H1 (cell line): ENCODE measurements around the gene SBF2. TPM values are rescaled to one million over a fixed set of nuclear protein-coding genes. Genes with fewer than 3 reads are reported as not detected.

ENCODE experiments used
- CTCF ChIA-PET: fragments of 300-600 bp; sonication (Branson Sonifier 250); formaldehyde crosslinking; loops from one replicate; lab custom pipeline; 2021; ENCODE audit not compliant: partially characterized antibody; lab: Charles Lee
- POLR2A ChIA-PET: fragments of 300-600 bp; sonication (Branson Sonifier 250); formaldehyde crosslinking; loops from one replicate; lab custom pipeline; 2021; ENCODE audit warnings: inconsistent platforms; ENCODE audit not compliant: partially characterized antibody; lab: Charles Lee
- DNase-seq, 2 experiments: peaks; one replicate each; pipeline versions ENCODE4 v3.0.0 to v3.0.0-alpha.2; 2010 to 2022; ENCODE audit warnings: low spot score in 2 of 2, low read depth in 1 of 2, mixed read lengths in 1 of 2
- FAIRE-seq: peaks from 2 replicates; lab custom pipeline; 2011; peaks lifted over from hg19 to GRCh38; lab: Jason Lieb, UNC
- H2AFZ ChIP-seq: 2 replicates; pipeline ENCODE4 v1.8.1; 2012; ENCODE audit warnings: low read length, inconsistent platforms
- H2AK5ac ChIP-seq: 2 replicates; pipeline ENCODE4 v1.6.1; 2013; ENCODE audit warnings: low read depth, low read length
- H2BK120ac ChIP-seq: replicated peaks from 2 replicates; pipeline ENCODE3; 2013; ENCODE audit warnings: low read depth, low read length, inconsistent platforms
- H2BK12ac ChIP-seq: 2 replicates; pipeline ENCODE4 v1.6.1; 2013; ENCODE audit warnings: low read depth, low read length
- H2BK15ac ChIP-seq: 2 replicates; pipeline ENCODE4 v1.6.1; 2013; ENCODE audit warnings: low read length
- H2BK20ac ChIP-seq: 2 replicates; pipeline ENCODE4 v1.6.1; 2013; ENCODE audit warnings: low read length
- H2BK5ac ChIP-seq: 2 replicates; pipeline ENCODE4 v1.6.1; 2013; ENCODE audit warnings: low read depth, low read length
- H3K14ac ChIP-seq: 2 replicates; pipeline ENCODE4 v1.6.1; 2013; ENCODE audit warnings: inconsistent platforms; ENCODE audit not compliant: insufficient read length
- H3K18ac ChIP-seq: 2 replicates; pipeline ENCODE4 v1.6.1; 2013; ENCODE audit warnings: low read length; ENCODE audit errors: extremely low read depth
- H3K23ac ChIP-seq: 2 replicates; pipeline ENCODE4 v1.6.1; 2013; ENCODE audit warnings: inconsistent platforms; ENCODE audit not compliant: insufficient read length
- H3K23me2 ChIP-seq: 2 replicates; pipeline ENCODE4 v1.6.1; 2013; ENCODE audit warnings: low read depth, low read length
- H3K27ac ChIP-seq: 2 replicates; pipeline ENCODE4 v1.6.1; 2011; ENCODE audit warnings: low read depth, low read length, inconsistent platforms
- H3K27me3 ChIP-seq, 4 experiments: replicated peaks in 1 of 4; 1 replicate in 1 of 4; 2 replicates in 3 of 4; pipeline versions ENCODE4 v1.6.1 to v1.8.1; 2011 to 2013; ENCODE audit warnings: low read length in 3 of 4, mild to moderate bottlenecking in 3 of 4, inconsistent platforms in 2 of 4, mixed read lengths in 2 of 4, moderate library complexity in 1 of 4; ENCODE audit not compliant: control insufficient read depth in 3 of 4, insufficient read depth in 3 of 4; ENCODE audit errors: extremely low read depth in 1 of 4
- H3K36me3 ChIP-seq, 4 experiments: 2 replicates each; pipeline versions ENCODE4 v1.6.1 to v1.8.1; 2011 to 2013; ENCODE audit warnings: mild to moderate bottlenecking in 4 of 4, low read length in 3 of 4, moderate library complexity in 2 of 4, control low read depth in 1 of 4, inconsistent platforms in 1 of 4; ENCODE audit not compliant: insufficient read depth in 4 of 4, control insufficient read depth in 2 of 4
- H3K4ac ChIP-seq: replicated peaks from 2 replicates; pipeline ENCODE3; 2013; ENCODE audit warnings: low read length, low read depth, mixed read lengths, inconsistent platforms; ENCODE audit not compliant: insufficient read length
- H3K4me1 ChIP-seq, 4 experiments: replicated peaks in 1 of 4; 1 replicate in 1 of 4; 2 replicates in 3 of 4; pipeline versions ENCODE4 v1.6.1 to v1.8.1; 2011 to 2013; ENCODE audit warnings: low read length in 3 of 4, inconsistent platforms in 2 of 4, mixed read lengths in 1 of 4; ENCODE audit not compliant: insufficient read depth in 4 of 4, control insufficient read depth in 3 of 4
- H3K4me2 ChIP-seq, 2 experiments: 2 replicates each; pipeline versions ENCODE4 v1.6.1 to v1.8.1; 2011 to 2013; ENCODE audit warnings: low read depth in 2 of 2, low read length in 2 of 2, control low read depth in 1 of 2, inconsistent platforms in 1 of 2, mild to moderate bottlenecking in 1 of 2; ENCODE audit not compliant: insufficient read depth in 1 of 2
- H3K4me3 ChIP-seq, 4 experiments: fragments of 200-600, 300-600 bp in 1 of 4; sonication (generic), shearing (Covaris generic), sonication (Bioruptor Twin) in 1 of 4; 2 replicates each; pipeline versions ENCODE4 v1.5.1 to v1.8.1; 2011 to 2016; ENCODE audit warnings: low read length in 4 of 4, low read depth in 3 of 4, control low read depth in 2 of 4, inconsistent platforms in 2 of 4, mild to moderate bottlenecking in 2 of 4, mixed read lengths in 1 of 4, moderate library complexity in 1 of 4; ENCODE audit not compliant: insufficient read depth in 2 of 4; ENCODE audit errors: extremely low read depth in 1 of 4
- H3K56ac ChIP-seq: replicated peaks from 2 replicates; pipeline ENCODE3; 2013; ENCODE audit warnings: low read depth, mild to moderate bottlenecking, mixed read lengths, low read length, inconsistent platforms; ENCODE audit not compliant: insufficient read length
- H3K79me1 ChIP-seq: 2 replicates; pipeline ENCODE4 v1.6.1; 2013; ENCODE audit warnings: low read depth, low read length, control low read depth
- H3K79me2 ChIP-seq, 2 experiments: 2 replicates each; pipeline versions ENCODE4 v1.6.1 to v1.8.1; 2012 to 2013; ENCODE audit warnings: low read length in 2 of 2, mild to moderate bottlenecking in 2 of 2, inconsistent platforms in 1 of 2; ENCODE audit not compliant: insufficient read depth in 2 of 2, control insufficient read depth in 1 of 2
- H3K9ac ChIP-seq, 4 experiments: replicated peaks in 1 of 4; 1 replicate in 1 of 4; 2 replicates in 3 of 4; pipeline versions ENCODE4 v1.6.1 to v1.8.1; 2011 to 2013; ENCODE audit warnings: low read depth in 3 of 4, low read length in 3 of 4, control low read depth in 2 of 4, mild to moderate bottlenecking in 2 of 4, moderate library complexity in 2 of 4, inconsistent platforms in 1 of 4; ENCODE audit errors: extremely low read depth in 1 of 4
- H3K9me3 ChIP-seq, 2 experiments: 2 replicates each; pipeline versions ENCODE4 v1.6.1 to v1.8.1; 2012 to 2013; ENCODE audit warnings: mild to moderate bottlenecking in 2 of 2, moderate library complexity in 2 of 2, control low read depth in 1 of 2, inconsistent platforms in 1 of 2, low read depth in 1 of 2, low read length in 1 of 2, mixed read lengths in 1 of 2; ENCODE audit not compliant: insufficient read depth in 2 of 2
- H4K20me1 ChIP-seq, 2 experiments: replicated peaks in 1 of 2; 2 replicates each; pipeline versions ENCODE3 to v1.8.1; 2011 to 2013; ENCODE audit warnings: inconsistent platforms in 2 of 2, low read length in 2 of 2, mild to moderate bottlenecking in 1 of 2; ENCODE audit not compliant: insufficient read depth in 2 of 2, control insufficient read depth in 1 of 2
- H4K5ac ChIP-seq: 2 replicates; pipeline ENCODE4 v1.6.1; 2013; ENCODE audit warnings: low read length, low read depth, mixed read lengths, inconsistent platforms; ENCODE audit not compliant: insufficient read length
- H4K8ac ChIP-seq: 2 replicates; pipeline ENCODE4 v1.8.0; 2013; ENCODE audit warnings: mild to moderate bottlenecking, moderate library complexity, low read length, inconsistent platforms; ENCODE audit not compliant: insufficient read depth; ENCODE audit errors: extremely low read depth
- H4K91ac ChIP-seq: replicated peaks from 2 replicates; pipeline ENCODE3; 2013; ENCODE audit warnings: low read length, mixed read lengths, inconsistent platforms; ENCODE audit not compliant: insufficient read length
- CHD1 ChIP-seq: IDR thresholded peaks from 2 replicates; pipeline ENCODE4 v1.6.1; 2012; ENCODE audit warnings: low read depth, low read length, improper control_type of control experiment
- GTF2F1 ChIP-seq: IDR thresholded peaks from 2 replicates; pipeline ENCODE4 v1.6.1; 2012; ENCODE audit warnings: low read depth, low read length, improper control_type of control experiment, borderline replicate concordance
- JUN ChIP-seq: IDR thresholded peaks from 2 replicates; pipeline ENCODE4 v1.6.1; 2011; ENCODE audit warnings: low read depth, mild to moderate bottlenecking, improper control_type of control experiment, low read length
- PHF8 ChIP-seq: fragments of 200-600 bp; sonication (generic); conservative IDR thresholded peaks from 2 replicates; pipeline ENCODE4 v1.7.1; 2012; ENCODE audit warnings: low read depth, mild to moderate bottlenecking, inconsistent platforms, low read length, moderate library complexity
- POLR2A ChIP-seq, 2 experiments: IDR thresholded peaks; 1 replicate in 1 of 2; 2 replicates in 1 of 2; pipeline ENCODE4 v1.6.1; 2011; ENCODE audit warnings: low read depth in 2 of 2, low read length in 2 of 2, mild to moderate bottlenecking in 2 of 2; ENCODE audit errors: control extremely low read depth in 1 of 2
- POLR2AphosphoS5 ChIP-seq: IDR thresholded peaks from 2 replicates; pipeline ENCODE4 v1.6.1; 2011; ENCODE audit warnings: low read depth, low read length
- RBBP5 ChIP-seq: IDR thresholded peaks from 2 replicates; pipeline ENCODE4 v1.7.1; 2012; ENCODE audit warnings: low read depth, mild to moderate bottlenecking, inconsistent platforms, low read length, moderate library complexity, borderline replicate concordance
- SAP30 ChIP-seq: fragments of 300-600 bp; sonication (generic); IDR thresholded peaks from 2 replicates; pipeline ENCODE4 v1.7.1; 2012; ENCODE audit warnings: low read length, moderate library complexity, mild to moderate bottlenecking, inconsistent platforms; ENCODE audit not compliant: insufficient read depth, insufficient replicate concordance
- SUZ12 ChIP-seq: fragments of 200-600 bp; sonication (generic); IDR thresholded peaks from 2 replicates; pipeline ENCODE4 v1.6.1; 2012; ENCODE audit warnings: mild to moderate bottlenecking, inconsistent platforms, low read length, moderate library complexity, mixed read lengths
- WGBS, 2 experiments: shearing (Covaris generic) in 1 of 2; methylation state at CpG; one replicate each; pipeline versions ENCODE4 v1.1.6 to v1.1.7; 2013 to 2015; ENCODE audit warnings: low lambda C conversion rate in 2 of 2, mixed read lengths in 2 of 2, inconsistent platforms in 1 of 2, low coverage in 1 of 2, missing lambda C conversion rate in 1 of 2; ENCODE audit not compliant: insufficient replicate concordance in 2 of 2, insufficient coverage in 1 of 2, insufficient read length in 1 of 2; ENCODE audit errors: extremely low coverage in 1 of 2, missing lambda C conversion rate in 1 of 2; 5-methylcytosine and 5-hydroxymethylcytosine counted together
- polyA plus RNA-seq, 7 experiments: library from polyadenylated mRNA; depleted of rRNA in 3 of 7; stranded (reverse) in 5 of 7; unstranded in 2 of 7; fragments of >200 nt in 5 of 7; fragments of 200-250 nt in 2 of 7; gene quantifications; 1 replicate in 5 of 7; 2 replicates in 1 of 7; 4 replicates in 1 of 7; pipeline versions ENCODE4 v1.2.1 to v1.2.3, GENCODE V29; 2011 to 2013; ENCODE audit warnings: missing spikeins in 2 of 7, mixed read lengths in 2 of 7
- total RNA-seq: library from RNA; stranded (reverse); fragmentation: NEBNext Ultra II Directional; extraction: Animal tissue kit (Norgen Biotek cat#: 25700); gene quantifications from 2 replicates; pipeline ENCODE4 v1.2.1, GENCODE V29; 2021

The SBF2 gene
- total and polyA plus RNA-seq, 2 of the 8 experiments (the other 6 are each of a cell fraction or from before 2014, with no cell fraction given): 36.7 to 50.5 TPM

DNA sequence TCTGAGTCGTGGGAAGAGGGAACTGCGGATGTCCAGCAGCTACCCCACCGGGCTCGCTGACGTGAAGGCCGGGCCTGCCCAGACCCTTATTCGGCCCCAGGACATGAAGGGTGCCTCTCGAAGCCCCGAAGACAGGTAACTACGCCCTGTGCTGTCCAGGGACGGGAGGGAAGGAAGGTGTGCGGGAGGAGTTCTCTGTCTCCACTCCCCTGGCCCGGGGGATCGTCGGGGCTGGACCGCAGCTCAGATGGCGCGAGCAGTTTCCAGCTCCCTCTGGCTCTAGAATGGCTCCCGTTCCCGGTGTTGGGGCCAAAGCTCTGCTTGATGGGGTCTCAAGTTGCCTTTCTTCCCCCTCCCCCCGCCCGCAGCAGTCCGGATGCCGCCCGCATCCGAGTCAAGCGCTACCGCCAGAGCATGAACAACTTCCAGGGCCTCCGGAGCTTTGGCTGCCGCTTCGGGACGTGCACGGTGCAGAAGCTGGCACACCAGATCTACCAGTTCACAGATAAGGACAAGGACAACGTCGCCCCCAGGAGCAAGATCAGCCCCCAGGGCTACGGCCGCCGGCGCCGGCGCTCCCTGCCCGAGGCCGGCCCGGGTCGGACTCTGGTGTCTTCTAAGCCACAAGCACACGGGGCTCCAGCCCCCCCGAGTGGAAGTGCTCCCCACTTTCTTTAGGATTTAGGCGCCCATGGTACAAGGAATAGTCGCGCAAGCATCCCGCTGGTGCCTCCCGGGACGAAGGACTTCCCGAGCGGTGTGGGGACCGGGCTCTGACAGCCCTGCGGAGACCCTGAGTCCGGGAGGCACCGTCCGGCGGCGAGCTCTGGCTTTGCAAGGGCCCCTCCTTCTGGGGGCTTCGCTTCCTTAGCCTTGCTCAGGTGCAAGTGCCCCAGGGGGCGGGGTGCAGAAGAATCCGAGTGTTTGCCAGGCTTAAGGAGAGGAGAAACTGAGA, 12.2 kb upstream of the SBF2 start:
- Histone ChIP-seq H2AFZ (no peak overlapping the region), H2BK5ac (peak overlapping the region; percentile 82; the same call in 1 of the 2 replicates), H4K8ac (peak overlapping the region; percentile 35; the same call in 1 of the 2 replicates), H4K20me1 (peaks cover 6 to 9% of the 10 kb centered on the region in 2 experiments), H3K4me3 (peak overlapping the region; percentile 70 to 92 (median 88)), H3K9ac (peak overlapping the region; percentile 64 to 83 (median 70)), H3K27me3 (peaks cover 0 to 48% (median 15%) of the 10 kb centered on the region in 4 experiments; a peak in 5 of 7 replicates), H3K4me1 (peaks cover 6 to 27% (median 9%) of the 10 kb centered on the region in 4 experiments), H3K79me2 (peaks cover 0 to 31% of the 10 kb centered on the region in 2 experiments; a peak in 3 of 4 replicates), H3K14ac (no peak overlapping the region), H3K18ac (peak overlapping the region; percentile 79; the same call in 1 of the 2 replicates), H2BK120ac (peak overlapping the region; percentile 18), H2BK12ac (peak overlapping the region; percentile 51; the same call in 1 of the 2 replicates), H3K23ac (no peak overlapping the region), H2BK20ac (0 out of 2 replicates have a peak overlapping the region, but pooled peaks have one; percentile 65), H3K4me2 (peak overlapping the region; percentile 87 to 100), H3K23me2 (peaks cover 37% of the 10 kb centered on the region), H3K27ac (no peak overlapping the region), H3K4ac (peak overlapping the region; percentile 58), H4K91ac (peak overlapping the region; percentile 71), H3K56ac (peak overlapping the region; percentile 81), H3K36me3 (peaks cover 0 to 17% (median 8%) of the 10 kb centered on the region in 4 experiments; a peak in 3 of 8 replicates), H3K9me3 (no peaks in the 10 kb centered on the region), H4K5ac (no peak overlapping the region), H2BK15ac (peak overlapping the region; percentile 53; the same call in 1 of the 2 replicates), H3K79me1 (no peaks in the 10 kb centered on the region), H2AK5ac (no peak overlapping the region)
- peak in 1 of 2 experiments; percentile 65 for DNase-seq
- POLR2A ChIA-PET: interaction anchor here (0.6 to 10.6 kb wide), 30 partner anchors 9 to 541 kb away, joined by 3 to 156 read pairs (median 4); partner anchors contain the start of gene SBF2
- FAIRE-seq: no peak
- CTCF ChIA-PET: interaction anchor here (0.7 to 10.0 kb wide), 17 partner anchors 11 to 426 kb away, joined by 3 to 97 read pairs (median 5); no protein-coding TSS in a partner anchor
- 3% methylated on average over 60 of the region's 65 CpGs; no CpG with 5 or more reads in 1 of the 2 experiments for WGBS, 2 experiments
- TF ChIP-seq GTF2F1: no peak
- TF ChIP-seq SUZ12: 0 out of 2 replicates have a peak, but pooled peaks have one; percentile 30
- peak; percentile 59 to 69 for TF ChIP-seq POLR2A (IDR thresholded peaks at IDR 0.05; ENCODE audit: control extremely low read depth in 1 of 2, low read depth in 2 of 2, low read length in 2 of 2)
- peak; percentile 15; the same call in 1 of the 2 replicates for TF ChIP-seq PHF8
- TF ChIP-seq CHD1: 0 out of 2 replicates have a peak, but pooled peaks have one; percentile 8
- TF ChIP-seq SAP30: peak; percentile 8
- TF ChIP-seq JUN: no peak
- peak; percentile 71; the same call in 1 of the 2 replicates for TF ChIP-seq POLR2AphosphoS5
- TF ChIP-seq RBBP5: peak; percentile 65; the same call in 1 of the 2 replicates
